ENCODE measurements around the gene DNAJC5G.

DNA sequence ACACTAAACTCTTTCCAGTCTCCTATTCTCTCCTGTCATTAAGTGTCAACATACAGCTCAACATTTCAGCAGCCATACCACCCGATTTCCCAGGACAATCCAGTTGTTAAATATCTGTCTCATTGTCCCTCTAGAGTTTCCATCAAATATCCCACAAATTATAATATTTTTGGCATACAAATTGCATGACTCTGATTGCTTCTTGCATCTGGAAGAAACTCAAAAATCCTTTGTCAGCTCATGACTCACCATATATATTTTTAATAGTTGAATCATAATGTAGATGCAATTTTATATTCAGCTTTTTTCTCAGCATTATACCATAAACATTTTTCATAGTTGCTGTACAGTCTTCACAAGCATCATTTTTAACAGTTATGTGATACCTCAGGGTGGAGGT lies 19.6 kb upstream of the DNAJC5G start:
- TF ChIP-seq, protein P1, sequence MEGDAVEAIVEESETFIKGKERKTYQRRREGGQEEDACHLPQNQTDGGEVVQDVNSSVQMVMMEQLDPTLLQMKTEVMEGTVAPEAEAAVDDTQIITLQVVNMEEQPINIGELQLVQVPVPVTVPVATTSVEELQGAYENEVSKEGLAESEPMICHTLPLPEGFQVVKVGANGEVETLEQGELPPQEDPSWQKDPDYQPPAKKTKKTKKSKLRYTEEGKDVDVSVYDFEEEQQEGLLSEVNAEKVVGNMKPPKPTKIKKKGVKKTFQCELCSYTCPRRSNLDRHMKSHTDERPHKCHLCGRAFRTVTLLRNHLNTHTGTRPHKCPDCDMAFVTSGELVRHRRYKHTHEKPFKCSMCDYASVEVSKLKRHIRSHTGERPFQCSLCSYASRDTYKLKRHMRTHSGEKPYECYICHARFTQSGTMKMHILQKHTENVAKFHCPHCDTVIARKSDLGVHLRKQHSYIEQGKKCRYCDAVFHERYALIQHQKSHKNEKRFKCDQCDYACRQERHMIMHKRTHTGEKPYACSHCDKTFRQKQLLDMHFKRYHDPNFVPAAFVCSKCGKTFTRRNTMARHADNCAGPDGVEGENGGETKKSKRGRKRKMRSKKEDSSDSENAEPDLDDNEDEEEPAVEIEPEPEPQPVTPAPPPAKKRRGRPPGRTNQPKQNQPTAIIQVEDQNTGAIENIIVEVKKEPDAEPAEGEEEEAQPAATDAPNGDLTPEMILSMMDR (IDR thresholded peaks at IDR 0.05): no peak
- no peak for TF ChIP-seq POLR2A (IDR thresholded peaks at IDR 0.05)

All from thyroid gland (tissue), 4 donors.